Measurements from ENCODE around the gene FABP7.

Gene FABP7

GRCh38 chr6:122760330-122760729 lies 19.2 kb upstream of the FABP7 start:
- no peak for DNase-seq (ENCODE audit: low spot score)

- DNase-seq (ENCODE audit: low spot score): no peak
Observed at GRCh38 chr6:122766256-122766655, 13.3 kb upstream of the FABP7 start.

- no peak for DNase-seq (ENCODE audit: low spot score)
Observed at GRCh38 chr6:122770835-122771601, 8.5 kb upstream of the FABP7 start.

- DNase-seq (ENCODE audit: low spot score): no peak
Observed at GRCh38 chr6:122772724-122773415, 6.6 kb upstream of the FABP7 start.

- DNase-seq (ENCODE audit: low spot score): no peak
Observed at GRCh38 chr6:122775975-122776374, 3.5 kb upstream of the FABP7 start.

- DNase-seq (ENCODE audit: low spot score): no peak
Observed at GRCh38 chr6:122778302-122778701, 1.2 kb upstream of the FABP7 start.

GRCh38 chr6:122778985-122779661 lies 393 bp upstream of the FABP7 start:
- peak; percentile 60 for DNase-seq (ENCODE audit: low spot score)

- no peak for DNase-seq (ENCODE audit: low spot score)
Observed at GRCh38 chr6:122780114-122780513, 598 bp downstream of the FABP7 start.

GRCh38 chr6:122781716-122782115 lies 2.2 kb downstream of the FABP7 start:
- DNase-seq (ENCODE audit: low spot score): no peak

- DNase-seq (ENCODE audit: low spot score): no peak
Observed at GRCh38 chr6:122783401-122783800, 3.9 kb downstream of the FABP7 start.

- DNase-seq (ENCODE audit: low spot score): no peak
Observed at GRCh38 chr6:122785891-122786290, 6.4 kb downstream of the FABP7 start.

- DNase-seq (ENCODE audit: low spot score): no peak
Observed at GRCh38 chr6:122787721-122788120, 8.2 kb downstream of the FABP7 start.

GRCh38 chr6:122788208-122788607 lies 8.7 kb downstream of the FABP7 start:
- no peak for DNase-seq (ENCODE audit: low spot score)

- no peak for DNase-seq (ENCODE audit: low spot score)
Observed at GRCh38 chr6:122788663-122789181, 9.2 kb downstream of the FABP7 start.

GRCh38 chr6:122789182-122790027 lies 9.9 kb downstream of the FABP7 start, which contains the start of gene SMPDL3A:
Gene SMPDL3A (plus strand): TSS chr6:122789258. CDS start chr6:122789347, 89 bp downstream.
- DNase-seq (ENCODE audit: low spot score): peak; percentile 82

GRCh38 chr6:122790028-122790422 lies 10.5 kb downstream of the FABP7 start:
- DNase-seq (ENCODE audit: low spot score): no peak

- DNase-seq (ENCODE audit: low spot score): peak; percentile 12
Observed at GRCh38 chr6:122790423-122791309, 11.2 kb downstream of the FABP7 start.

- no peak for DNase-seq (ENCODE audit: low spot score)
Observed at GRCh38 chr6:122791310-122791679, 11.8 kb downstream of the FABP7 start.

GRCh38 chr6:122792766-122793165 lies 13.2 kb downstream of the FABP7 start:
- no peak for DNase-seq (ENCODE audit: low spot score)

GRCh38 chr6:122797537-122797936 lies 18.0 kb downstream of the FABP7 start:
- DNase-seq (ENCODE audit: low spot score): no peak
